Measurements from ENCODE around the gene KRT35. TPM values are rescaled to one million over a fixed set of nuclear protein-coding genes. Genes with fewer than 3 reads are reported as not detected.

KRT35 gene
- total RNA-seq, 1 donor from 2014 or later = not detected

DNA sequence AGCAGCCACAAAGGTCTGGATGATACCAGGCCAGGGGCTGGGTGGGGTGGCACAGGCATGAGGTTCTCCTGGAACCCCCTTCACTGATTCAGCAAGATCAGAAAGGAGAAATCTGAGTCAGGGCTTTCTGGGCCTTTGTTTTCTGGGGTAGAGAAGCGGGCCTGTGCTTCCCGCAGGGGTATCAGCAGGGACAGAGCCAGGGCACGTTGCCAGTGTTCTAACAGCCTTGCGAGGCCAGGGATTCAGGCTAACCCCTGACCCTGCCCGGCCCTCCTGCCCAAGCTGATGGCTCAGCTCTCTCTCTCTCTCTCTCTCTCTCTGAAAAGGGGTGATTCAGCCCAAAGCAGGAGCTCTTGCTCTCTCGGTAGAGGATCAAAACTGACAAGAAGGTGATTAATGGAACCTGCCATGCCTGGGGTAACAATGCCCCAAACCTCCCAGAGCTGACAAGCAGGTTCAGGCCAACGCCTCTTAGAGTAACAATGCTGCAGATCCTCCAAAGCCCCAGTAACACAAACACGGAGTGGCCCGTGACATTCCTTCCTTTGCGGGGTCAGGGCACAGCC is 26.4 kb upstream of the KRT35 start:
- FAIRE-seq (no peak), DNase-seq (ENCODE audit: low read depth) (no peak)
- Histone ChIP-seq H3K79me2 (ENCODE audit: insufficient read depth, low read length) (no peaks in the 10 kb centered on the region), H3K27me3 (ENCODE audit: insufficient read depth, low read length) (no peaks in the 10 kb centered on the region), H3K4me3 (ENCODE audit: insufficient read depth, low read depth, low read length) (no peak overlapping the region), H3K4me2 (ENCODE audit: low read length) (no peak overlapping the region), H3K36me3 (ENCODE audit: insufficient read depth, low read length) (no peaks in the 10 kb centered on the region), H4K20me1 (ENCODE audit: insufficient read depth, low read length) (no peaks in the 10 kb centered on the region), H3K4me1 (ENCODE audit: insufficient read depth, low read length) (no peaks in the 10 kb centered on the region), H3K9ac (ENCODE audit: low read length) (no peak overlapping the region), H3K9me3 (ENCODE audit: insufficient read depth, low read depth, low read length) (no peaks in the 10 kb centered on the region), H2AFZ (ENCODE audit: low read depth, low read length) (no peak overlapping the region), H3K27ac (ENCODE audit: low read depth, low read length) (no peak overlapping the region)
- Mint-ChIP-seq H3K9me3 (ENCODE audit: unreplicated experiment) (no peaks in the 10 kb centered on the region), H3K4me1 (ENCODE audit: low read depth, unreplicated experiment) (no peaks in the 10 kb centered on the region), H3K27ac (ENCODE audit: unreplicated experiment) (no peak overlapping the region), H3K4me3 (ENCODE audit: unreplicated experiment) (no peak overlapping the region), H3K27me3 (ENCODE audit: low read depth, unreplicated experiment) (peaks cover 26% of the 10 kb centered on the region), H3K36me3 (ENCODE audit: low read depth, unreplicated experiment) (peaks cover 2% of the 10 kb centered on the region)
- TF ChIP-seq, protein P1, sequence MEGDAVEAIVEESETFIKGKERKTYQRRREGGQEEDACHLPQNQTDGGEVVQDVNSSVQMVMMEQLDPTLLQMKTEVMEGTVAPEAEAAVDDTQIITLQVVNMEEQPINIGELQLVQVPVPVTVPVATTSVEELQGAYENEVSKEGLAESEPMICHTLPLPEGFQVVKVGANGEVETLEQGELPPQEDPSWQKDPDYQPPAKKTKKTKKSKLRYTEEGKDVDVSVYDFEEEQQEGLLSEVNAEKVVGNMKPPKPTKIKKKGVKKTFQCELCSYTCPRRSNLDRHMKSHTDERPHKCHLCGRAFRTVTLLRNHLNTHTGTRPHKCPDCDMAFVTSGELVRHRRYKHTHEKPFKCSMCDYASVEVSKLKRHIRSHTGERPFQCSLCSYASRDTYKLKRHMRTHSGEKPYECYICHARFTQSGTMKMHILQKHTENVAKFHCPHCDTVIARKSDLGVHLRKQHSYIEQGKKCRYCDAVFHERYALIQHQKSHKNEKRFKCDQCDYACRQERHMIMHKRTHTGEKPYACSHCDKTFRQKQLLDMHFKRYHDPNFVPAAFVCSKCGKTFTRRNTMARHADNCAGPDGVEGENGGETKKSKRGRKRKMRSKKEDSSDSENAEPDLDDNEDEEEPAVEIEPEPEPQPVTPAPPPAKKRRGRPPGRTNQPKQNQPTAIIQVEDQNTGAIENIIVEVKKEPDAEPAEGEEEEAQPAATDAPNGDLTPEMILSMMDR (IDR thresholded peaks at IDR 0.05; ENCODE audit: insufficient read depth, low read depth, low read length) = no peak
- TF ChIP-seq EZH2 (IDR thresholded peaks at IDR 0.05; ENCODE audit: insufficient read depth, low read length) = no peak

- Histone ChIP-seq H3K9ac (ENCODE audit: low read length) (no peak overlapping the region), H3K4me3 (ENCODE audit: insufficient read depth, low read depth, low read length) (no peak overlapping the region), H3K79me2 (ENCODE audit: insufficient read depth, low read length) (no peaks in the 10 kb centered on the region), H3K4me1 (ENCODE audit: insufficient read depth, low read length) (no peaks in the 10 kb centered on the region), H3K27me3 (ENCODE audit: insufficient read depth, low read length) (no peaks in the 10 kb centered on the region), H4K20me1 (ENCODE audit: insufficient read depth, low read length) (no peaks in the 10 kb centered on the region), H3K27ac (ENCODE audit: low read depth, low read length) (no peak overlapping the region), H3K36me3 (ENCODE audit: insufficient read depth, low read length) (no peaks in the 10 kb centered on the region), H3K4me2 (ENCODE audit: low read length) (no peak overlapping the region), H2AFZ (ENCODE audit: low read depth, low read length) (no peak overlapping the region), H3K9me3 (ENCODE audit: insufficient read depth, low read depth, low read length) (no peaks in the 10 kb centered on the region)
- no peak for TF ChIP-seq EZH2 (IDR thresholded peaks at IDR 0.05; ENCODE audit: insufficient read depth, low read length)
- TF ChIP-seq, protein P1 (IDR thresholded peaks at IDR 0.05; ENCODE audit: insufficient read depth, low read depth, low read length) = no peak
- Mint-ChIP-seq H3K27me3 (ENCODE audit: low read depth, unreplicated experiment) (peaks cover 29% of the 10 kb centered on the region), H3K9me3 (ENCODE audit: unreplicated experiment) (no peaks in the 10 kb centered on the region), H3K4me3 (ENCODE audit: unreplicated experiment) (no peak overlapping the region), H3K27ac (ENCODE audit: unreplicated experiment) (no peak overlapping the region), H3K36me3 (ENCODE audit: low read depth, unreplicated experiment) (peaks cover 2% of the 10 kb centered on the region), H3K4me1 (ENCODE audit: low read depth, unreplicated experiment) (no peaks in the 10 kb centered on the region)
- no peak for FAIRE-seq
- DNase-seq (ENCODE audit: low read depth) = no peak
These were observed 25.1 kb upstream of the KRT35 start for GRCh38 chr17:41505809-41506767.

All from astrocyte (in vitro differentiated cells and primary cell).